Epidermal melanocyte (primary cell): ENCODE data around the gene KBTBD6.
"Not testable (repeated sequence)": the region's sequence is repeated elsewhere in the genome, so short reads cannot be mapped to it uniquely, and the experiment has no call there.

Experiments
- DNase-seq: peaks from one replicate; pipeline ENCODE4 v3.0.0; 2011; ENCODE audit warnings: low spot score; ENCODE audit not compliant: insufficient read length

Gene KBTBD6, protein sequence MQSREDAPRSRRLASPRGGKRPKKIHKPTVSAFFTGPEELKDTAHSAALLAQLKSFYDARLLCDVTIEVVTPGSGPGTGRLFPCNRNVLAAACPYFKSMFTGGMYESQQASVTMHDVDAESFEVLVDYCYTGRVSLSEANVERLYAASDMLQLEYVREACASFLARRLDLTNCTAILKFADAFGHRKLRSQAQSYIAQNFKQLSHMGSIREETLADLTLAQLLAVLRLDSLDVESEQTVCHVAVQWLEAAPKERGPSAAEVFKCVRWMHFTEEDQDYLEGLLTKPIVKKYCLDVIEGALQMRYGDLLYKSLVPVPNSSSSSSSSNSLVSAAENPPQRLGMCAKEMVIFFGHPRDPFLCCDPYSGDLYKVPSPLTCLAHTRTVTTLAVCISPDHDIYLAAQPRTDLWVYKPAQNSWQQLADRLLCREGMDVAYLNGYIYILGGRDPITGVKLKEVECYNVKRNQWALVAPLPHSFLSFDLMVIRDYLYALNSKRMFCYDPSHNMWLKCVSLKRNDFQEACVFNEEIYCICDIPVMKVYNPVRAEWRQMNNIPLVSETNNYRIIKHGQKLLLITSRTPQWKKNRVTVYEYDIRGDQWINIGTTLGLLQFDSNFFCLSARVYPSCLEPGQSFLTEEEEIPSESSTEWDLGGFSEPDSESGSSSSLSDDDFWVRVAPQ

DNA sequence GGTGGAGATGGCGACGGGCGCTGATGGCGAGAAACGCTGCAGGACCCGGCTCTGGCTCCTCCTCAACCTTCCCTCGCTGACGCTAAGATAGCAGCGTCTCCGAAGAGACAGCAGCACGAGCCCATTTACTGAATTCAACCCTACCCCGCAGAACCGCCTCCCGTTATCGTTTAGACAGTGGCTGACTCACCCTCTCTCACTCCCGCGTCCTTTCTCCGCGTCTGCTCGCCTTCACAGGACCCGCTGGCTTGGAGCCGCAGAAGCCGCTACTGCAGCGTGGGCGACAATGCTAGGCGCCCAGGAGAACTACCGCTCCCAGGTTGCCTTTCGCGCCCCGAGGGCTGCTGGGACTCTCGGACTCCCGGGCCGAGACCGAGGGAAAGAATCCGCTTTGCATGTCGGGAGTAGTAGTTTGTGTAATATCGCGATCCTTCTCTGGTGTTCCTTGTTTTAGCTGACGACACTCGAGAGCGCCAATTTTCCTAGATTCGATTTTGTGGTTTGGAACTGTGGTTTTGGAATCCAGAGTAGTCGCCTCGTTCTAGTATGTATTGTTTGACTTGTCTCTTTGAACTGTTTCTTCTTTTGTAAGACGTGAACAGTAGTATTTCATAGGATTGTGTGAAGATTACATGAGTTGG is at the start of gene KBTBD6:
Gene KBTBD6 (minus strand): TSS at position 291 of the 641 bp plus-strand sequence. CDS start 291 bp downstream, outside the sequence.
- peak; percentile 77 for DNase-seq

DNA sequence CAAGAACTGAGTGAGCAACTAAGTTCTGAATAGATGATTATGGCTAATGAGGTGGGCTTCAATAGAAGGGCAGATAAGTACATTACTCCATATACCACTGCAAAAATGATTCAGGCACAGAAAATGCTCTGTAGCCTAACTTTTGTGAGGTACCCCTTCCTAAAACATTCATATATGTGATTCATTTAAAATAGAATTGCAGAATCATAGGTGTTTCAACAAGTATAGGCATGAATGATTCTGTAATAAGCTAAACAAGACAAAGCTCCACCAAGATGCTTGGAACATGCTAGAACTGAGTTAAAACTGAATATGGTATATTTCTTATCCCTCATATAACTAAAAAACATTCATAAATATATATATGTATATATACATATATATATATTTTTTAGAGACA is 49.6 kb upstream of the KBTBD6 start:
- no peak for DNase-seq

DNA sequence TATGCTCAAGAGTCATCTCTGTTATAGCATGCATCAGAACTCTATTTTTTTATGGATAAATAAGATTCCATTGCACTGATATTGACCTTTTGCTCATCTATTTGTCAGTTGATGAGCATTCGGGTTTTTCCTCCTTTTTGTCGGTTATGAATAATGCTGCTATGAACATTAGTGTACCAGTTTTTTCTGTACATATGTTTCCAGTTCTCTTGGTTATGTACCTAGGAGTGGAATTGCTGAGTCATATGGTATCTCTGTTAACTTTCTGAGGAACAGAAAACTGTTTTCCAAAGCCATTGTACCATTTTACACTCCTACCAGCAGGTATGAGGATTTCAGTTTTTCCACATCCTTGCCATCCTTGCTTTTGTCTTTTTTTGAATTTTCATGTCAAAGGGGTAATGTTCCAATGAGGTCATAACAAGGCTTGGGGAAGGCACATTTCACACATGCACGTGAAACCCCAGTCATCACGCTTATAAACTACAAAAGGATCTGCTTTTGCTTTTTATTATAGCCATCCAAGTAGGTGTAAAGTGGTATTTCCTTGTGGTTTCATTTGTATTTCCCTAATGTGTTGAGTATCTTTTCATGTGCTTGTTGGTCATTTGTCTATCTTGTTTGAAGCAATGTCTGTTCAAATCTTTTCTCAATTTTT is 47.1 kb upstream of the KBTBD6 start:
- DNase-seq, result no peak

DNA sequence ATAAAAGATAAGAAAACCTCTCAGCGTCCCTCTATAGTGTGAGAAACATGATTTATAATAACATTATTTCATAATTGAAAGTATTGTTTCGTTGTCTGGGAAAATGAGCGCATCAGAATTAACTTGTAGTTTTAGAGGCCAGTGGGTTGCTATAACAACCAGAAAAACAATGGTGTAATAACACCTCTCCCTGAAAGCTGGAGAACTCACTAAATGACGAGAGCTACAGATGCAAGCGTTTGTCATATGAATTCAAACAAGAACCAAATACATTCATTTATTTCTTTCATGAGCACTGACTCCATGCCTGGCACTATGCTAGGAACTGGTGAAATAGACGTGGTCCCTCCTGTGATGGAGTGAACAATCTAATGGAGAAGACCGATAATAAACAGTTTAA is 45.4 kb upstream of the KBTBD6 start:
- DNase-seq, result no peak

DNA sequence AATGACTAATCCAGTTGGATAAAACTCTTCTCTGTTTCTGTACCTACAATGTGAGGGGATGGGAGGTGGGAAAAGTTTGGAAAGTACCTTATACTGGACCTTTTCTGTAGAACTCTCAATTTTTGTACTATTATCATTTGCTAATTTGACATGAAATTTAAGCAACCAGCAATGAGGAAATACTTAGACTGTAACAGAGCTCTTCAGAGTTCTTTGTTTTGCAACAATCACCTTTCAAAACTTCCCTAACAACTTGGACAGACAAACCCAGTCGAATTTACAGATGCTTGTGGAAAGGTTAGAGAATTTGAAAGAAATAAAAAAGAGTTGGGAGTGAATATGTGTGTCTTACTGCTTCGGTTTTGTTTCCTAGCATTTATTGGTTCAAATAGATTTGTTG is 45.0 kb upstream of the KBTBD6 start:
- DNase-seq, result no peak

DNA sequence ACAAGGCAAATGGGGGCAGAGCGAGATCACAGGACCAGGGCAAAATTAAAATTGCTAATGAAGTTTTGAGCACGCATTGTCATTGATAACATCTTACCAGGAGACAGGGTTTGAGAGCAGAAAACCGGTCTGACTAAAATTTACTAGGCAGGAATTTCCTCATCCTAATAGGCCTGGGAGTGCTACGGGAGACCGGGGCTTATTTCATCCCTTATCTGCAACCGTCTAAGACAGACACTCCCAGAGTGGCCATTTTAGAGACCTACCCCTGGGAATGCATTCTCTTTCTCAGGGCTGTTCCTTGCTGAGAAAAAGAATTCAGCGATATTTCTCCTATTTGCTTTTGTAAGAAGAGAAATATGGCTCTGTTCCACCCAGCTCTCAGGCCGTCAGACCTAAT is 43.0 kb upstream of the KBTBD6 start:
- DNase-seq, result not testable (repeated sequence)

DNA sequence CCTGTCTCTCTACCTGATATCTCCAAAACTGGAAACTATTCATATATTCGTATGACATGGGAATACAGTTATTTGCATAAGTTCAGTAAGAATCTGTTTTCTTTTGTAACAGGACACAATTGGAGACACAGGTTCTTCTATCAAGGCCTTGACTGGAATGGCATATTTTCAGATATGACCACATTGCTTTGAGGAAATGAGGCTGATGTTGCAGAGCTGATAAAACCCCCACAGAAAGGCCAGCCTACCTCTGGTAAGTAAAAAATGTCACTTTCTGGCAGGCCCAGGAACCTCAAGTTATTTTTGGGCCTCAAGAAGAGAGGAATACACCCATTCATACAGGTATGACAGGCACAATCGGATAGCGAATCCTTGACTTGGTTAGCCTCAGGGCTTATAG is 29.5 kb upstream of the KBTBD6 start:
- DNase-seq, result no peak

DNA sequence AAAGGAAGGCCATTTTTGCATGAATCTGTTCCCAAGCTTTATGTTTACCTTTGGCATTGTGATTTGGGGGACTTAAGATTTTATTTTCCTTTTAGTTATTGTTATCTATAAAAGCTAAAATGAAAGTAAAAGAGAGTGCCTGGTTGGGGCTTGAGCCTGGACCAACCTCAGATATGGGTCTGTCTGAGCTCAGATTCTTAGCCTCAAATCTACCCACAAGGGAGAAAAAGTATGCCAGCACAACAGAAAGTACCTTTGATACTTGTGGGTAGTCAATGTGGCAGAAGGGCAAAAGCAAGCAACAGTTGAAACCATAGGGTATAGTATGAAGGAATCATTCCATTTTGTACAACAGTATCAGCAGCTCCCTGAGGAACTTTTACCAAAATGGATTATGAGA is 26.6 kb upstream of the KBTBD6 start:
- no peak for DNase-seq

GRCh38 chr13:41157048-41157717 is 24.6 kb upstream of the KBTBD6 start:
- DNase-seq, result no peak

GRCh38 chr13:41156620-41157019 is 24.0 kb upstream of the KBTBD6 start:
- no peak for DNase-seq

- DNase-seq, result no peak
Measured at GRCh38 chr13:41154042-41154441, 21.4 kb upstream of the KBTBD6 start.

GRCh38 chr13:41152005-41152404 is 19.4 kb upstream of the KBTBD6 start:
- DNase-seq, result no peak

DNA sequence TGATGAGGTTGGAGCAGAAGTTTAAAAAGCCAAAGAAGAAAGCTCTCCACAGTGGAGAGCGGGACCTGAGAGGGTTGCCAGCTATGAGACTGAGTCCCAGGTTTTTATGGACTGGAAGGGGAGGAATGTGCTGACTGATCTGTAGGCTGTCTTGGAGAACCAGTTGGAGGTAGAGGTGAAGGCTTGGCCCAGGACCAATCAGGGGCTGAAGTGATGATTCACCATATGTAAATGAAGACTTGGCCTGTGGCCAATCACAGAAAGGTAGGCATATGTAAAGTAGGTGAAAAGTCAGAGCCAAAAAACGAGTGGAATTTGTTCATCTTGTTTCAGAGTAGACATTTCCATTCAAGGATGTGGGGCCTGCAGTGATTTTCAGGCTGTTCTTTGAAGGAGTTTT is 17.5 kb upstream of the KBTBD6 start:
- DNase-seq, result no peak

DNA sequence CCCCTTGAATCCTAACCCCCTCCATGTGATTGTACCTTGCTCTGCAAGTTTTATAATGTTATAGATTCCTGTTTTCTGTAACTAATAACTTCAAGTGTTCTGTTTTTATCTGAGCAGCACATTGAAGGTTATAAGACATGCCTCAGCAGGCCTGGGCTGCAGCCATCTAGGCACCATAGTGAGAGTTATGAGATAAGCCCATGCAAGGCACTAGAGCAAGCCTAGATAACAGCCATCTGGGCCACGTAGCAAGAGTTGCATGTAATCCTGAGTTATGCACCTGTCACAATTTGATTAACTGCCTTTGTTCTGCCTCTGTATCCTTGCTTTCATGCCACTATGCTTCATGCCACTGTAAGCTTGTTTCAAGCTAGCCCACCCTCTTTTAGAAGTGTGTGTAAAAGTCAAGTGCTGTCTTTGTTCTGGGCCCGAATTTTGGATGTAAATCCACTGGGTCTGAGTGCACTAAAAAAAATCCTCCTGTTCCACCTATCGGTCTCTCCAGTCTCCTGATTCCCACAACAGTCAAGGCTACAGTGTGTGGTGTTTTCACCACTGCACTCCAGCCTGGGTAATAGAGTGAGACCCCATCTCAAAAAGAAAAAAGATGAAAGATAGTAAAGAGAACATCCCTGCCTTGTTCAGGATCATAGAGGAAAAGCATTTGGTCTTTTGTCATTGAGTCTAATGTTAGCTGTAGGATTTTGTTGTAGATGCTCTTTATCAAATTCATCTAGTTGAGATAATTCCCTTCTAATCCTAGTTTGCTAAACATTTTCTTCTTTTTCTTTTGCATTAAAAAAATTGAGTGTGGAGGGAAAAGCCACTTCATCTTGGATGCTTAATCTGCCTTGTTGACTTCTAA is 16.0 kb upstream of the KBTBD6 start:
- no peak for DNase-seq

DNA sequence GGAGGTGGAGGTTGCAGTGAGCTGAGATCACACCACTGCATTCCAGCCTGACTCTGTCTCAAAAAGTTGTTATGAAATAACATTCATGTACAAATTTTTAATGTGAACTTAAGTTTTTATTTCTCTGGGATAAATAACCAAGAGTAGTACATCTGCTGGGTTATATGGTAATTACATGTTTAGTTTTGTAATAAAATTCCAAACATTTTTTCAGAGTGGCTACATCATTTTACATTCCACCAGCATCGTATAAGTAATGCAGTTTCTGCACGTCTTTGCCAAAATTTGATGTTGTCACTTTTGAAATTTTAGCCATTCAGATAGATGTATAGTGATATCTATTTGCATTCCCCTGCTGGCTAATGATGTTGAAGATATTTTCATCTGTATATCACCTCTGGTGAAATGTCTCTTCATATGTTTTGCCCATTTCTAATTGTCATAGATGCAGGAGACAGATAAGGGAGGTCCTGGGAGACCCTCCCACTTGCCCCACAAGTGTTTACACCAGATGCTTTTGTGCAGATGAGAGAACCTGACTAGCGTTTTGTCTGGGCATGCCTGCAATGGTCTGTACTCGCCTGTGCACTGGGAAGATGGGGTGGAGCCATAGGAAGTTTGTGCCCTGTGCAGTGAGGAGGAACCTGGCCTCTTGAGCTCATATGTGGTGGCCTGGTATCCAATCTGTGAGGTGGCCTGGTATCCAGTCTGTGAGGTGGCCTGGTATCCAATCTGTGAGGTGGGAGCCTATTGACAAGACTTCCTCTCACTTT is 12.7 kb upstream of the KBTBD6 start:
- no peak for DNase-seq

DNA sequence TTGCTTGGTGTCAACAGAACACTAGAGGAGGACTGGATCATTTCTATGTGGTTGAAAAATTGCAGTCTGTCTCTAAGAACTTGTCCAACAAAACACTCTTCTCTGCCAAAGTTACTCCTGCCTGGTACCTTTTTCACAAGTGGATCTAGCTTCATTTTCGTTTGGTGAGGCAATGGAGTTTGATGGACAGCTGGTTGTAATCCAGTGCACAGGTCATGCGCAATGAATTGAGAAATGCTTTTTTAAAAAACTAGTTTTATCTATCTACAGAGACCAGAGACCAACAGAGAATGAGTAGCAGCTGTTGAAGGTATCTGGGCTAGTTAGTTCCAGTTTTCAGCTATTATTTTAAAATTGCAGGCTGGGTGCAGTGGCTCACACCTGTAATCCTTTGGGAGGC is 12.0 kb upstream of the KBTBD6 start:
- DNase-seq, result no peak

GRCh38 chr13:41139296-41139966 is 6.8 kb upstream of the KBTBD6 start:
- DNase-seq, result no peak

GRCh38 chr13:41137951-41138350 is 5.3 kb upstream of the KBTBD6 start:
- DNase-seq, result no peak

DNA sequence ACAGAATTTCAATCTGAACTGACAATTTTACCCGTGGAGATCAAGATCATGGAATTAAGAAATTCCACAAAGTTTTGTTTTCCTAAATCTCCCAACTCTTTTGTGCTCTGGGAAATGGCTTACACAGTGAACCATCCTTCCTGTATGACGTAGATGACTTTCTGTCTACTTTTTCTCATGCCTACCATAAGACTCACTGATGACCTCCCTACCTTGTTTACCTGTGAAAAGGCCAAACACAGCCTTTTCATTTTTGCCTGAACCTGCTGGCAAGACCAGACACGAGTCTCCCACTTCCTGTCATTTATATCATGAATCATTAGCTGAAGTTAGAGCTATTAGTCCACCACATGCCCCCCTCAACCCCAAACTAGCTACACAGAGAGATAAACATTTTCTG is 4.6 kb upstream of the KBTBD6 start:
- DNase-seq, result no peak
